GM18502 (cell line): ENCODE measurements around the gene PARD3.

Source experiments
- ATAC-seq: cut with Tn5 transposase; IDR thresholded peaks from one replicate; pipeline ENCODE4 v1.9.1; 2021; ENCODE audit warnings: mild to moderate bottlenecking; ENCODE audit not compliant: unreplicated experiment, poor library complexity

The PARD3 gene

GRCh38 chr10:34570887-34571286 is 244.2 kb downstream of the PARD3 start:
- ATAC-seq = no peak

DNA sequence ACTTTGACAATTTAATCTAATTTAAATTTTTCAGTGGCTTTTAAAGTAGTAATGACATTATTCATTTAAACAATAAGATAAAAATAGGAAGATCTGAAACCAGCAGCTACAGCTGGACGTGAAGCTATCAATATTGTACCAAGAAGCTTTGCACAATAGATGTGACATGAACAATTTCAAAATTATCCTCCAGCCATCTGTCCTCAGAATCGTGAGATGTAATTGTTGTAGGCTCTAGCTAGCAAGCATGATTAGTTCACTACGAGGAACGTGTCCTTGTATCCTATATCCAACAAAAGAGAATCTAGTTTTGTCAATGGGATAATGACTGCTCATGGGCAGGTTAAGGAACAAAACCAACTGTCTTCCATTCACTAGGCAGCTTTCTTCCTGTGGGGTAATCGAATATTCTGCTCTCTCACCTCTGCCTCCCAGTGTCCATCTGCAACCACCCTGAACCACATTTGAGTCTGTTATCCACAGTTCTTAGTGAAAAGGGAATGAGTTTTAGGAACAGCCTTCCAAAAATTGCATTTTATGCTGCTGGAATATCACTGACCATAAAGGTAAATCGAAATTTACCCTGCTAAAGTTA is 247.3 kb downstream of the PARD3 start:
- ATAC-seq = no peak

- no peak for ATAC-seq
Measured at GRCh38 chr10:34565934-34566333, 249.2 kb downstream of the PARD3 start.

DNA sequence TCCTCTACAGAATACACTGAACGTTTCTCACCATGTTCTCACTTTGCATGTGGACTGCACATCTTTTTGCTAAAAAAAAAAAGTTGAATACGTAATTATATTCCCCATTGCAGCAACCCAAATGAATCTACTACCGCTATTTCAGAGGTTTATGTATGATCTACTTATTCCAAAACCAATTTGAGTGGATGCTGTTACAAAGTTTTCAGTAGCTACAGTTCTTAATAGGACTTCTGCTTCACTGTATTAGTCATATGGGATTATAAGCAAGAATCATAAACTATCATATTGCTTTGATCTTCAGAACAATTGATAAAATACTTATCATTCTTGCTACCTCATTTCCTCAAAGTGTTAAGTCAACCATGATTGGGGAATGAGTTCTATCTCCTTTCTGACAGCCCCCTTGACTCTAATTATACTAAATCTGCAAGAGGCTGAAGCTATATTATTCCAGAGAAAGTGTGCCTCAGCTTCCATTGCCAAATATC is 257.0 kb downstream of the PARD3 start:
- no peak for ATAC-seq

GRCh38 chr10:34557173-34557572 is 257.9 kb downstream of the PARD3 start:
- ATAC-seq = no peak

GRCh38 chr10:34555653-34556052 is 259.4 kb downstream of the PARD3 start:
- no peak for ATAC-seq

DNA sequence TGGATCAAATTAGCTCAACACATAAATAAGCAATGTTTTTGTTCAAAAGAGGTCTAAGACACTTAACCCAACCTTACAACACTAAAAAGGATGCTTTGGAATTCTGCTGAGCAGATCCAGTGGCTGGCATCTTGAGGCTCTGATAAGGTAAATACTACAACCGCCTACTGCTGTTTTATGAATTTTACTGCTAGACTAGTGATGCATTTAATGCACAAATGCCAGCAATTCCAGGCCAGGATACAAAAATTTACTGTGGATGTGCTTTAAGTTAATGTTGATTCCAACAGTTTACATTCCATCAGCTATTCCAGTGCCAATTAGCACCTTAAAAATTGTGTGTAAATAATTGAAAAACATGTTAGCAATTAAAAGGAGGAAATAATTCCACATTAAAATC is 261.3 kb downstream of the PARD3 start:
- ATAC-seq = no peak

DNA sequence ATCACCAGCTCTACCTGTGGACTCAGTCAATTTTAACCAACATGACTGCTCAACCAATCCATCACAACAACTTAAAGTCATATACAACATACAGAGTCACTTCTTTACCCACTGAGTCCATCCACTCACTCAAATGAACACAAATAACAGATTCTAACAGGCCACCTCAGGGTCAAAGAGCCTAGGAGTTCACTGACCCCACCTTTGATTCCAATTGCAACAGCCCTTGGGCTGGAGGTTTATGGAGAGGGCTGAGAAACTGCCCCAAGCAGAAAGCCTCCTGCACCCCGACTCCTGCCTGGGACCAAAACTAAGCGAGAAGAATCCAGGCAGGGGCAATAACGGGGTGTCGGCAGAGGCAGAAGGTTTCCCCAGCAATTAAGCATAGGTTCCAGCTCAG is 263.8 kb downstream of the PARD3 start:
- ATAC-seq = no peak

DNA sequence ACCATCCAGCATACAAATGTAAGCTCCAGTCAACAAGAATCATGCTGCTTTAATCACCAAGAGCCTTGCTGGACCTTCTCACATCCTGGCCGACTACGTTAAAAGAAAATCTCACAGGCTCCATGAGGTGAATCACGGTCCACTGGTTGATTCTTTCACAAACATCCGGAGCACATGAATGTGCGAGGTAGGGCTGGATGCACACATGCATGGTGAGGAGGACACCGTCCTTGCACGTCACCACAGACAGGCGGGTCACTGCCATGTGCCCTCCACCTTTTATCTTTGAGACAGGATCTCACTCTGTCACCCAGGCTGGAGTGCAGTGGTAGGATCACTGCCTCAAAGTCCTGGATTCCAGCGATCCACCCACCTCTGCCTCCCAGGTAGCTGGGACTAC is 265.1 kb downstream of the PARD3 start:
- ATAC-seq = no peak

DNA sequence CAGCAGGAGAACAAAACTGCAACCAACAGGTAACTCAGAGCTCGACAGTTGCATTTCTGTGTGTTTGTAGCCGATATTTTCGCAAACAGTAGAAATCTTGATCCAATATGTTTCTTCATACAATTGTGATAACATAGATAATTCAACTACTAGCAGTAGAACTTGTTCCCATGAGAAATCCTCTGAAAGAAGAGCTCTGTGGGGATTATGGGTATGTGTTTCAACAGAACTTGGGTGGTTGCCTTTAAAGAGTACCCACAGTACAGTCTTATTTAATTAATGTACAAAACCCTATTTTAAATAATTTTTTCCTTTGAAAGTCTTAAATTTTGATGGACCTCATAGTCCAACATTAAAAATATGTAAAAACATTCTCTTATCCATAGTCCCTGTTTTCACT is 266.1 kb downstream of the PARD3 start:
- no peak for ATAC-seq

DNA sequence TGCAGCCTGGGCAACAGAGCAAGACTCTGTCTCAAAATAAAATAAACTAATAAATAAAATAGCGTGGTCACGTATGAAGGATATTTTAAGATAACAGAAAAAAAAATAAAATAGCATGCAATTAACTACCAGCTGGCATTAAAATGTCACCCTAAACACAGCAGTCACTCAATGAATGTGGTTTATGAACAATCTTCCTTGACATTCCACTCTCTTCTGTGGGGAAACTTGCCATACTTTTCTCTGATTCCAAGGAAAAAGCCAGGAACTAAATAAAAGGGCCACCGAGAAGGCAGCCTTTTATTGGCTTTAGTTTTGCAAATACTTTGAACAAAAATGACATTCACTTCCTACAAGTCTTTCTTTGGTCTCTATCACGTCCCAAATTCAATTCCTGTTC is 266.6 kb downstream of the PARD3 start:
- no peak for ATAC-seq

DNA sequence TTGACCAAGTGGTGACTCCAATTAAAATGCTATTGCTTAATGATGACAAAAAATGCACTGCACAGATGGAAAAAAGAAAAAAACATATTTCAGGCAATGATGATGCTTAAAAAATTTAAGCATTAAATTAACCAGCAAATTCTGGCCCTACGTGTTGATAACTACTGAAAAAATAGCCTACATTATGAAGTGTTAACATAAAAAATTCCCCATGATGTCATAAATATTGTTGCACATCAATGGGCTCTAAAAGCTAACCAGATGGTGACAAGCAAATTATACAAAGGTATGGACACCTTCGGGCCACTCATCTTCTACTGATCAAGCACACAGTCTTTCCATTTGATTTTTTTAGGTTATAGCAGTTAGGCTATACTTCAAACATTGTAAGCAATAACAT is 267.4 kb downstream of the PARD3 start:
- no peak for ATAC-seq

- no peak for ATAC-seq
Measured at GRCh38 chr10:34547291-34547690, 267.8 kb downstream of the PARD3 start.

- ATAC-seq = no peak
Measured at GRCh38 chr10:34544400-34544799, 270.7 kb downstream of the PARD3 start.

GRCh38 chr10:34543716-34544115 is 271.4 kb downstream of the PARD3 start:
- no peak for ATAC-seq

- ATAC-seq = no peak
Measured at GRCh38 chr10:34540492-34540891, 274.6 kb downstream of the PARD3 start.

GRCh38 chr10:34539533-34540315 is 275.4 kb downstream of the PARD3 start:
- peak; percentile 66 for ATAC-seq

GRCh38 chr10:34538281-34538829 is 276.7 kb downstream of the PARD3 start:
- peak; percentile 55 for ATAC-seq

DNA sequence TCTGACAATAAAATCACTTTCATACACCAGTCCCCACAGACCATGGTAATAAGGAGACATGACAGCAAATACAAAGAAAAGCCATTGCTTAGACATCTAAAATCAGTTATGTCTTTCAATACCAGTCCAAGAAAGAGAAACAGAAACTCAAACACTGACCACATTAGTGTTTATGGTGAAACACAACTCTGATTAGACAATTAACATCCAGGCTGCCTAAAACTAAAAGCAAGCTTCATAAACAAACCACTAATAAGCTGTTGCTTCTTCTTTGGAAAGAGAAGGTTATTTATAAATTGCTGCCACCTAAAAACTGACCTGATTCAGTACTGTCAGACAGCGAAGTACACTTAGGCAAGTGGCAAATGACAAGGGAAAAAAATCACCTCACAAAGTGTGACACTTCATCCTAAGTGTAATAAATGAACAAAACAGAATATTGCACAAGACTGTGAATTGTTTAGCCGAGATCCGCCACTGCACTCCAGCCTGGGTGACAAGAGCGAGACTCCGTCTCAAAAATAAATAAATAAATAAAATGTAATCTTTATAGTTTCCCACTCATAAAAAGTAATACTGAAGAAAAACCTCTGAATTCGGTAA is 277.4 kb downstream of the PARD3 start:
- peak; percentile 77 for ATAC-seq

DNA sequence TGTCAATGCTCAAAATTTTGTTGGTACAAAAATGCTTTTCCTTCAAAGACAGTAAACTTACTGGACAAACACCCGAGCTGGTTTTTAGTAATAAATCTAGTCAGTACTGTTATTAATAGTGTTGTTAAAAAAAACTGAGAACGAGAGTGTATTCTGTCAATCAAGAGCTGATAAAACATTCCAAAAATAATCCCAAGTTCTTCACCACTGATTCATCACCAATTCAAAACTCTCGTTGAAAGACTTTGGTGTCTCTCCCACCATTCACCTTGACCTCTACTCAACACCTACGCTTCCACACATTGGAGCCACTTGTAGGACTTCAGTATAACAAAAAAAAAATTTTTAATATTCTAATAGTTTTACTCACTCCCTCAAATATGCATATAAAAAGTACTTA is 279.2 kb downstream of the PARD3 start:
- no peak for ATAC-seq

DNA sequence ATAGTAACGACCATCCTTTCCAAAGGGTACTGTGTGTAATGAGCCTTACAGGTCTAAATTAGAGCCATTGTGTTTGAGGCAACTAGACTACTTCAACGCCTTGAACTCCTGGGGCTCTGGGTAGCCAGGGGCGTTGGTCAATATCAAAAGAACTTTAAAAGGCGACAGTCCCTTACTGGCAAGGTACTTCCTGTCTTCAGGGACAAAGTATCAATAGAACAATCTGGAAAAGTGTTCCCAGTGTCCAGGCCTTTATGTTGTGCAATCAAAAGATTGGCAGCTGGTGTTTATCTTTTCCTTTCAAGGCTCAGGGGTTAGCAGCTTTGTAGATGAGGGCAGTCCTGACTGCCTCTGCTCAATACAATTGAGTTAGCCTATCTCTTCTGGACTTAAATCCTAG is 284.3 kb downstream of the PARD3 start:
- no peak for ATAC-seq
